OCI-LY1 (cell line): Measurements from ENCODE around the gene NHLRC3.

ENCODE experiments used
- CTCF ChIP-seq: fragments of 200-600 bp; sonication (generic), shearing (Covaris generic); IDR thresholded peaks from 2 replicates; pipeline ENCODE4 v1.5.1; 2017; ENCODE audit warnings: mild to moderate bottlenecking, antibody characterized with exemption, low read length, moderate library complexity, mixed read lengths
- EZH2 ChIP-seq: fragments of 200-600 bp; sonication (generic), shearing (Covaris generic); IDR thresholded peaks from 2 replicates; pipeline ENCODE4 v1.8.0; 2017; ENCODE audit warnings: borderline replicate concordance, mixed run types, mild to moderate bottlenecking, antibody characterized with exemption, low read length, moderate library complexity, mixed read lengths

GRCh38 chr13:39013462-39013861 is 24.8 kb upstream of the NHLRC3 start:
- no peak for TF ChIP-seq CTCF
- TF ChIP-seq EZH2 = no peak
